ENCODE results near the gene ARHGAP29. TPM values are rescaled to one million over a fixed set of nuclear protein-coding genes. Genes with fewer than 3 reads are reported as not detected.

Gene ARHGAP29
- polyA plus RNA-seq, 1 donor (not counting 4 experiments of a cell fraction or from before 2014, with no cell fraction given) = 79.7 TPM

- no peak overlapping the region for H2AFZ ChIP-seq (ENCODE audit: control insufficient read depth, low read length)
- dilution Hi-C loops (cut with MboI; ENCODE audit: extremely low pct_ligation_motif_present, low sequenced_read_pairs) = no loop called here
- DNase-seq (ENCODE audit: low read depth, low spot score) (no peak), FAIRE-seq (peak; percentile 58)
- peaks cover 93% of the 10 kb centered on the region for H3K79me2 ChIP-seq (ENCODE audit: control insufficient read depth, insufficient read depth, low read length)
- peaks cover 4% of the 10 kb centered on the region for H3K9me1 ChIP-seq (ENCODE audit: control insufficient read depth, extremely low read depth, insufficient read depth, low read length)
- no peak for TF ChIP-seq CTCF (optimal IDR thresholded peaks at IDR 0.05 in 1 of 3, IDR thresholded peaks at IDR 0.05 in 1 of 3, conservative IDR thresholded peaks at IDR 0.05 in 1 of 3; ENCODE audit: extremely low read depth in 1 of 3, insufficient read depth in 2 of 3, low read length in 3 of 3)
- no peak for TF ChIP-seq EZH2 (IDR thresholded peaks at IDR 0.05; ENCODE audit: low read length)
- no peak overlapping the region for H3K4me3 ChIP-seq (ENCODE audit: control insufficient read depth in 2 of 3, extremely low read depth in 1 of 3, insufficient read depth in 2 of 3, low read depth in 1 of 3, low read length in 3 of 3)
- no peaks in the 10 kb centered on the region for H3K27me3 ChIP-seq (ENCODE audit: control insufficient read depth, extremely low read depth, insufficient read depth, low read length)
- no peak overlapping the region for H3K9ac ChIP-seq (ENCODE audit: control insufficient read depth, extremely low read depth, insufficient read depth, low read length)
- H3K4me2 ChIP-seq (ENCODE audit: control insufficient read depth, extremely low read depth, insufficient read depth, low read depth, low read length) = no peak overlapping the region
- H4K20me1 ChIP-seq (ENCODE audit: control insufficient read depth, extremely low read depth, insufficient read depth, low read length) = peaks cover 6% of the 10 kb centered on the region
- H3K36me3 ChIP-seq (ENCODE audit: control insufficient read depth in 2 of 2, extremely low read depth in 1 of 2, insufficient read depth in 2 of 2, low read length in 2 of 2) = peaks cover 4 to 30% of the 10 kb centered on the region in 2 experiments
- no peaks in the 10 kb centered on the region for H3K9me3 ChIP-seq (ENCODE audit: control insufficient read depth, low read depth, low read length)
- H3K27ac ChIP-seq (ENCODE audit: control insufficient read depth, insufficient read depth, low read length) = no peak overlapping the region
- no peaks in the 10 kb centered on the region for H3K4me1 ChIP-seq (ENCODE audit: control insufficient read depth, extremely low read depth, insufficient read depth, low read length)
These were observed 21.4 kb downstream of the ARHGAP29 start for GRCh38 chr1:94215955-94216354.

- FAIRE-seq = no peak
- Histone ChIP-seq H3K79me2 (ENCODE audit: control insufficient read depth, insufficient read depth, low read length) (peaks cover 49% of the 10 kb centered on the region), H3K9ac (ENCODE audit: control insufficient read depth, extremely low read depth, insufficient read depth, low read length) (no peak overlapping the region), H3K9me3 (ENCODE audit: control insufficient read depth, low read depth, low read length) (no peaks in the 10 kb centered on the region), H3K4me3 (ENCODE audit: control insufficient read depth in 2 of 3, extremely low read depth in 1 of 3, insufficient read depth in 2 of 3, low read depth in 1 of 3, low read length in 3 of 3) (no peak overlapping the region), H3K4me1 (ENCODE audit: control insufficient read depth, extremely low read depth, insufficient read depth, low read length) (peaks cover 12% of the 10 kb centered on the region), H3K27ac (ENCODE audit: control insufficient read depth, insufficient read depth, low read length) (no peak overlapping the region), H4K20me1 (ENCODE audit: control insufficient read depth, extremely low read depth, insufficient read depth, low read length) (peaks cover 3% of the 10 kb centered on the region), H2AFZ (ENCODE audit: control insufficient read depth, low read length) (no peak overlapping the region), H3K4me2 (ENCODE audit: control insufficient read depth, extremely low read depth, insufficient read depth, low read depth, low read length) (no peak overlapping the region), H3K27me3 (ENCODE audit: control insufficient read depth, extremely low read depth, insufficient read depth, low read length) (no peaks in the 10 kb centered on the region), H3K36me3 (ENCODE audit: control insufficient read depth in 2 of 2, extremely low read depth in 1 of 2, insufficient read depth in 2 of 2, low read length in 2 of 2) (peaks cover 6 to 31% of the 10 kb centered on the region in 2 experiments), H3K9me1 (ENCODE audit: control insufficient read depth, extremely low read depth, insufficient read depth, low read length) (no peaks in the 10 kb centered on the region)
- no peak for TF ChIP-seq CTCF (optimal IDR thresholded peaks at IDR 0.05 in 1 of 3, IDR thresholded peaks at IDR 0.05 in 1 of 3, conservative IDR thresholded peaks at IDR 0.05 in 1 of 3; ENCODE audit: extremely low read depth in 1 of 3, insufficient read depth in 2 of 3, low read length in 3 of 3)
- TF ChIP-seq EZH2 (IDR thresholded peaks at IDR 0.05; ENCODE audit: low read length) = no peak
- dilution Hi-C loops (cut with MboI; ENCODE audit: extremely low pct_ligation_motif_present, low sequenced_read_pairs) = no loop called here
- no peak for DNase-seq (ENCODE audit: low read depth, low spot score)
These were observed 27.4 kb downstream of the ARHGAP29 start for GRCh38 chr1:94209982-94210381.

Data from keratinocyte (primary cell).